HG03159 (cell line): Measurements from ENCODE around the gene PSMG1.

ENCODE experiments used
- ATAC-seq: cut with Tn5 transposase; IDR thresholded peaks from one replicate; pipeline ENCODE4 v1.9.1; 2021; ENCODE audit warnings: mild to moderate bottlenecking, moderate library complexity; ENCODE audit not compliant: unreplicated experiment

The PSMG1 gene

DNA sequence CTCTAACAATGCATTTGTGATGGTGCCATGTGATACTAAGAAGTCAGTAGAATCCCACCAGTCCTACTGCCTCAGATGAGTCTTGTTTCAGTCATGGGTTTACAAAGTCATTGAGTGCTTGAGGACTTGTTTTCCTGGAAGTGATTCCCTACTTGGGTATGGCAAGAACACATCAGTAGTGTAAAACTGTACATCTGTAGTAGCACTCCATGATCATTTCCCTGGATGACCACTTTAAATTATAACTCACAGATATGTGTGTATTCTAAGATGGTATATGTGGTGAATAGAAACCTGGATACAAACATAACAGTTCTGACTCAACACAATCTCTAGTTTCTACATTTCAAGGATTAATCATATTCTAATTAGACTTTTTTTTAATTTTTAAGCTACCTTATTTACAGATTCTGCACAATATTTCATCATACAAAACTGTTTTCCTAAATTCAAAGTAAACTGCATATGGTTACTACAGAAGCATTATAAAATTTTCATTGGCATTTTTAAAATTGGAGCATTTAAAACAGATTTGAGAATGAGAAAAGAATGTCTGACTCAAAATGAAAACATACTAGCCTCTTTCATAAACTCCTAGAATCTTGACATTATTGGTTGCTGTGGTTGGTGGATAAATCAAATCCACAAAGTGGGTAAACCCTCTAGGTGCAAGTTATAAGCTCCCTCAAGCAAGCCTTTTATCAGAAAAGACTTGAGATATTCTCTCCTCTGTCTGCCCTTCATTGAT is 6.8 kb upstream of the PSMG1 start:
- no peak for ATAC-seq

DNA sequence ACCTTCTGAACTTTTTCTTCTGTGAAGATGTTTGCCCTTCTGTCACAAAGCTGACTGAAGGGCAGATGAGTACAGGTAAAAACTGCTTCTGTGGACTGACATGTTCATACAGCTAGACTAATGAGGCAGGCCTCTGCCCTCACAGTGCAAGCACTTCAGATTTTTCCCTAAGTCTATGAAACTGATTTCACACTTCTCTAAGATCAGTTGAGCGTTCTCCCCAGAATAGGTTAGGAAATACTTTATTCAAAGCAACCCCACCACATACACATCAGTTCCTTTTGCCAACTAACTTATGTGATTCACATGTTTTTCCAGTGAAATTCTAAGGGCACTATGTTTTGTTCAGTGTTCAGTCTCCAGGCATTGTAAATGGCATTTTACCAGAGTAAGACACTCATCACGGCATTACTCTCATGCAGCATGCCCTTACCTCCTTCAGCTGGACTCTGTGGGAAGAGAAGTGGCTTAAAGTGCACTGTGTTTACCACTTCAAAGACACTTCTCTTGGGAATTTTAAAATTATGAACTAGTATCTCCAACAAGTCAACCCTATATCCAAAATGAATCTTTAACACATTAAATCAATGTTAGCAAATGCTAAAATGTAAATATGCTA is 5.4 kb upstream of the PSMG1 start:
- no peak for ATAC-seq

DNA sequence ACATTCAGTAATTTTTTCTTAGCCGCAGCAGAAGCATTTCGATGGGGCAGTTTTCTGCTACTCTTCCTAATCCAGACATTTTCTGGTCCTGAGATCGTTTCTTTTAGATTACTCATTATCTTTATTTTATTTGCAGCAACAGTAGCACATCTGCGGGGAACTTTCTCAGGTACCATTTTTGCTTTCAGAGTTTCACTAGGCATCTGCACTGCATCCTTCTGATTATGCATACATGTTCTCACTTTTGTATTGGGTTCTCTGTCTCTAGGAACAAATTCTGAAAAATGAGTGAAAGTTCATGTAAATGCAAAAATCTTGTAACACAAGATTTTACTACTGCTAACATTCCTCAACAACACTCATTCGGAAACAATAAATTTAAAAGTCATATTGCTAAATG is 3.9 kb upstream of the PSMG1 start:
- ATAC-seq = no peak

DNA sequence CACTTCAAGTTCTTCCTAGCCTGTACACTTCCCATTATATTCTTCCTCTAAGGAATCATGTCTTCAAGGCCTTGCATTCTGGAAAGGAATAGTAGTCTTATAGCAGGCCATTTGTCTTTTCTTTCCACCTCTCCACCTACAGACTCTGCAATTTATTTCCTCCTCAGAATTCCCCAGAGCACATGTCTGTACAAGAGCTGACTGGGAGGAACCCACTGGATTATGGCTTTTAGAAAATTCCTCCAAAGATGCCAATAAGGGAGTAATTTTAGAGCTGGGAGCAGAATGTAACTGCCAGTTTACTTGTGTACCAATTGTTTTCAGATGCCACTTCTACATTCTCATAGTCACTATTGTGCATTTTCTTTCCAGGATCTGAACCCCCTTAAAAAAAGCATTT is 3.4 kb upstream of the PSMG1 start:
- no peak for ATAC-seq

DNA sequence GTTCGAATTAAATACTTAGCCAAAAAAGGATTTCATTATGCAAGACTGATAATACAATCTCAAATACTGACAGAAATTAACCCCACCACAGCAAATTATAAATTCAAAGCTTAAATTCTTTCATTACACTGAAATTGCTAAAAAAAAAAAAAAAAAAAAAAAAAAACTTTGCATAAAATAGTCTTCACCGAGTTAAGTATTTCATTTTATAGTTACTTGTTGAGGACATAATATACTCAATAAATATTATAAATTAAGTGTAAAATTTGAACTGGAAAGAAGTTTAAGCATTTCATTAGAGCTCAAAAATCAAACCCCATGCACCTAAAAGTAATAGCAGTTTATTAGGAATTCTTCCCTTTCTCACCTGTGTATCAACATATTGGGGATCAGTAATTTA is 1.9 kb upstream of the PSMG1 start:
- no peak for ATAC-seq

DNA sequence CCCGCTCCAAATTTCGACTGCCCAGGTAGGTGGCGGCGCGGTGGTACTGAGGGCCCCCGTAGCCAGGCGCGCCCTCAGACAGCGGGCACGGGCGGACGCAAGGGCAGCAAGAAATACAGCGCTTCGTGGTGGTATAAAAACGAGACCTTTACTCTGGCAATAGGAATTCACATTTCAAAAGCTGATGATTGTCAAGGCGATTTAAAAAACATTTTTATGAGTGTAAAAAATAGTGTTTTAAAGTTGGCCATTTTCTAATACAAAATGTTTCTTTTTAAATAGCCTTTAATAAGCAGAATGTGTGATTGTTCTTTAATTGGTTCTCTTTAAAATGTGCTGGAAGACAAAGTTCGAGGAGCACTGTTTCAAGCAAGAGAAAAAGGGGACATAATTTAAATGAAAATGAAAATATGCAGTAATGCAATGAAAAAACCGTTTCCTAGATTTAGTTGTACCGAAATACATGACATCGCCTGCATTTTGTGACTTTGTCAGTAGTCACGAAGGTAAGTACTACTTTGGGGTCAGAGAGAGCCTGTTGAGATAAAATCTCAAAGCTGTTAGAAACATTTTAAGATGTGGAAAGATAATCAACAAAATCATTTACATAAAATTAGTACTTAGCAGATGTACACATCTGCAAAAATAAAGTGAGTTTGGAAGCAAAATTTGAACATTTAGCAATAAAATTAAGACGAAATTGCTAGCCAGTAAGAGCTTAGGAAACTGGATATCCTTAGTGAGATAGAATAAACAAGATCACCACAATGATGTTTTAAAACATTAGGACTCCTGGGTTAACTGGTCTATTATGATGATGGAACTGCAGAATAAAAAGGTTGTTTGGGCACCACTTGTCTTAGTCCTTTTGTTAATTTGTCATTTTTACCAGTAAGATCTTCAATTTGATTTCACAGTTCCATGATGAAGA is 1.1 kb upstream of the PSMG1 start:
- ATAC-seq = no peak

DNA sequence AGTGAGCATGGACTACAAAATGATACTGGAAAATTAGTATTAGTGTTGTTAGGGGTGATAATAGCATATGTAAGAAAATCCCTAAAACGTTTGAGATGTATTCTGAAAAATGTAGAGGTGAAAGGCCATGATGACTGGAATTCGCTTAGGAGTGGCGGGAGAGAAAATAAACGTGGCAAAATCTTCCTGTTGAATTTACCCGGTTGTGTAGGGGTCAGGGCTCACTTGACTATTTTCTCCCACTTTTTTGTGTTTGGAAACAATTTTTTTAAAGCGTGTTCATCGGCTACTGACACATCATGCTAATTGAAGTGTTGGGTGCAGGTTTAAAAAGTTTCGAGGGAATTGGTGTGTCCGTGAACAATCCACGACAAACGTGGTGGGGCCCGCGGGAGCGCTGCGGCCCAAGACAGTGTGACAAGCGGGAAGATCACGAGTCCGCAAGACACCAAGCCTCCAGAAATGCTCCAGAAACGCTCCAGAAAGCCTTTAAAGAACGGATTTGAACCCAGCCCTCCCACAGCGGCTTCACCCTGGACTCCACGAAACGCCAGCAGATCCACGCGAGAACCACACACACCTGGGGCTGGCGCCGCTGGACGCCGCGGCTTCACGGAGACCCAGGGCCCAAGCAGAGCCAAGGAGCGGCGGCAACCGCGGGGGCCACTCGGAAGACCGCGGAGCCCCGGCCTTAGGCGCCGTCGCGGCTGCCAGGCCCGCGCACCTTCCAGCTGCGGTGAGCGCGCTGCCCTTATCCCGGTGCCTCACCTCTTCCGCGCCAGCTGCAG is 573 bp downstream of the PSMG1 start:
- ATAC-seq = peak; percentile 35

DNA sequence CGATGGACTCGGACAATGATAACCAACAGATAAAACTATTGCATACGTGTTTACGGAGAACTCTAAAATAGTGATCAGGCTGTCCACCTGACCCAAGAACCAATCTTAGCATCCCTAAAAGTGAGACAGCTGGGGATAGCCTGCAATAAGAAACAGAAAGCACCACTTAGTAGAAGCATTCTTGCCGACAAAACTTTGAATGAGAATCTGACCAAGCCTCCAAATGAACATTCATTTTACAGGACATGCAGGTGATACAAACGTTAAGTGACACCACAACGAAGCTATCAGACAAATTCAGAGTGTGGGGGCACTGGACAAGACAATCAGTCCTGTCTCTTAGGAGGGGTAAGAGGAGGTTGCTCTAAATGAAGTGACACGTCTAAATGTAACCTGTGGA is 1.2 kb downstream of the PSMG1 start:
- ATAC-seq = no peak

DNA sequence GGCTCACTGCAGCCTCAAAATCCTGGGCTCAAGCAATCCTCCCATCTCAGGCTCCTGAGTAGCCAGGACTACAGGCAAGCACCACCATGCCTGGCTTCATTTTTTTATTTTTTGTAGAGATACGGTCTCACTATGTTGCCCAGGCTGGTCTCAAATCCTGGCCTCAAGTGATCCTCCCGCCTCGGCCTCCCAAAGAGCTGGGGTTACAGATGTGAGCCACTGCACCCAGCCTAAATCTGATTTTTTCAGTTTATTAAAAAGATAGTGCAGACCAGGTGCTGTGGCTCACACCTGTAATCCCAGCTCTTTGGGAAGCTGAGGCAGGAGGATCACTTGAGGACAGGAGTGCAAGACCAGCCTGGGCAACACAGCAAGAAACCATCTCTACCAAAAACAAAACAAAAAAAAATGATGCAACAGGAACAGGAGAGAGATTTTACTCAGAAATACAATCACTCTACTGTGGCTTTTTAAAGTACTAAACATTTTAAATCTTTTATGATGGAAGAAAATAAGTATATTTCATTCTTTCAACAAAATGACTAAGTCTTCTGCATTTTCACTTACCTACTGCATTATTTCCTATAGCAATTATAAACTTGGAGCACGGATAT is 1.9 kb downstream of the PSMG1 start:
- no peak for ATAC-seq

DNA sequence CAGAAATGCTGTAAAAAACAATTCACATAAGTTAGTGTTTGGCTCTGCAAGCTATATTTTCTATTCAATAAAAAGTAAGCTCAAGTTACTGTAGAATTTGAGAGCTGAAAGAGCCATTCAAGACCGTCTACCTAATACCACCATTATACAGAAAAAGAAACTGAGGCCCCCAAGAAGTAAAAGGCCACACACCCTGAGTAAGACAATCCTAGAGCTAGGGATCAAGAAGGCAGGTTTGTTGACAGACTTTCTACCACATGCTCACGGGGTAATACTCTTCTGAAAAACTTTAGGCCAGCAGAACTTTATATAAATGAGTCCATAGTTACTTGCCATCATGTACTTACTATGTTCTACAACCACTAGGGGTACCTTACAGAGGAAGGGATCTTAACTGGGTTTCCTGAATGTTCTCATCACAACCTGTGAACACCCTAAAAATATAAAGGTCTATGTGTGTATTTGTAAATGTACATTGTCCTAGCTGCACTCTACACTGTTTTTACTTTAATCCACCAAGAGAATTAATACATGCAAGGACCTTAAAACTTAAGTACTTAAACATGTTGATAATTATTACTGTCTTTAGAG is 2.7 kb downstream of the PSMG1 start:
- ATAC-seq = no peak

DNA sequence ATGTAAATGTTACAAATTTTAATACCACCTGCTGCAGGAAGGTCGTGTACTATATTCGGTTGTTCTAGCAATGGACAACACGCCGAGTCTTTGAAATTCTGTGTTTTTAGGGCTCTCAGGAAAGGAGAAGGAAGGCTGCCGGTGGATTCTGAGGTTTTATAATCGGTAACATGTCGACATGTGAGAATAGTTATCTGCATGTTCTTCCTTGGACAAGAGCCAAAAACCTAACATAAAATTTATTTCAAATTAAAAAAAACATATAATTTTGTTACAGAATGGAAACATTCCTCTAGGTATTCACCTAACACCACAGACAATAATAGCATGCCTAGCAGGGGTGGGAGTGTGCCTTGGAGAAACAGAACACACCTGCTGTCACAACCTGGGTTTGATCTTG is 4.8 kb downstream of the PSMG1 start:
- no peak for ATAC-seq

DNA sequence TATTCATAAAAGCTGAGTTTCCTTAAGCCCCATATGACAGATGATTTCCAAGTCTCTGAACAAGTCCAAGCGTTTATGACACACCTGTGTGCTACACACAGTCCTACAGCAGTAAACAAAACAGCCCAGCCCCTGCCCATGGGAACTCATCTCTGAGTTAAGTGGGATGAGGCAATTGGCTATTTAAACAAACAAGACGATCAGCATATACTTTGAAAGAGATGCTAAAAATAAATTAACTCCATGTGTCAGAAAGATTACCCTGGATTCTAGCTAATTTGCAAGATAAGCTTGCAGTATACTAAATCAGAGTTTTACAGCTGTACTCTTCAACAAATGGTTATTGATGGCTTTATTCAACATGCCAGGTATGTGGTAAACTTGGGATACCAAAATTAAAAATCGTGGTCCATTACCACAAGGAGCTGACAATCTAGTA is 7.0 kb downstream of the PSMG1 start:
- ATAC-seq = no peak

DNA sequence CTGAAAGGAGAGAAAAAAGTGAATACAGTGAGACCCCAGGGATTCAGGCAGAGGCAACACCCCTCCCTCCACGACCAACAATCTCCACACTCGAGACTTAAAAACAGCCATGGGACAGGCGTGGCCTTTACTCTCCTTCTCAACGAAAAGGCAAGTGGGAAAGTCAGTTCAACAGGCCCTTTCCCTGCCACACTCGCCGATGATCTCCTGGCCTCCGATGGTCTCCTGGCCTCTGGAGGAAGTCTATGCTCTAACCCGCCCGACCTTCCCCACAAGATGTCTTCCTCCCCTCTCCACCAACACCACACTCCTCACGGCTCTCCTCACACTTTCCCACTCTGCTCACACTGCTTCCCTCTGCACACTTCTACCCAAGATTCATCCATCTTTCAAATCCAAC is 7.6 kb downstream of the PSMG1 start:
- ATAC-seq = no peak

DNA sequence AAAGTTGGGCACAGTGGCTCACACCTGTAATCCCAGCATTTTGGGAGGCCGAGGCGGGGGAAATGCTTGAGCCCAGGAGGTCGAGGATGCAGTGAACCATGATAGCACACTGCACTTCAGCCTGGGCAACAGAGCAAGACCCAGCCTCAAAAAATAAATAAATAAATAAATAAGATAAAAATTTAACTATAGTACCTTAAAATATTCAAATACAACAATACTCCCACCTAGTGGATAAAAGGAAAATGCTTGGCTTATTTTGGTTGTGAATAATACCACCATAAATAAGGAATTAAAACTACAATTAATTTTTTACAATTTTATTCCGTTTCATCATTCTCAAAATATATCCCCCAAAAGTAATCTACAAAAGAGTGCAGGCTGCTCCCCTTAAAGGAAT is 8.1 kb downstream of the PSMG1 start:
- no peak for ATAC-seq

DNA sequence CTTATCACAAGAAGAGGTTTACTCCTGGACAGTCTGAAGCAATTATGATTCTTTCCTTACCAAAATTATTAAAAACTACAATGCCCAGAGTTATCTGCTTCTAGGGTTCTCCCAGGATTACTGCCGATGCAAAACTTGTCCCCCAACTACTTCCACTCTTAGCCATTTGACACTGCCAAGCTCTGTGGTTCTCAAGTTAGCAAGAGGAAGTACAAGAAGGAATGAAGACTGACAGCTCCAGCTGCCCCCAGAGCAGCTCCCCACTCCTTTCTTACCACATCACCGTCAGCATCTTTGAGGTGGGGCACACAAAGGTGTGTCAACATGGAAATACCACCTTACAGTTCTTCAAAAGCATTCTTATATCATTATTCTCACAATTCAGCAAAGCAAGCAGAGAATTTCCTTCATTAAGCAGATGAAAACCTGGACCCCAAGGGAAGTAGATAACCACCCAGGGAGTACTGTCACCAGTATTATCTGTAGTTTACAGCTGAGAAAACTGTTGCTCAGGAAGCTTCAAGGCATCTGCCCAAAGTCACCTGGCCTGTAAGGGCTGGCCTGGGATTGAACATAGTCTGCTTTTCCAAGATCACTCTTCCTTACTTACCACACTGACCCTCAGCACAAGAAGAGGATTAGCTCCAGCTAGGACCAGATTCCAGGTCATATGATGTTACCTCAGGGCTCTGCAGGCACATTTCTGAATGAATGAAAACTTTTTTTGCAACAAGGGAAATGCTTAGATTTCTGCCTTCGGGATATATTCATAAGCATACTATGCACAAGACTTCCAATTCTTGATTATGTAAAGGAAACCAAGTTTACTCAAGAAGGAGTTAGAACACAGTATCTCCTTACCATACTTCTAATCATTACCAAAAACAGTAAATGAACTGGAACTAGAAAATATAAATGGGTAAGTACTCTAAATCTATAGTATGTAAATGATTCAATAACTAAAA is 9.3 kb downstream of the PSMG1 start:
- no peak for ATAC-seq

DNA sequence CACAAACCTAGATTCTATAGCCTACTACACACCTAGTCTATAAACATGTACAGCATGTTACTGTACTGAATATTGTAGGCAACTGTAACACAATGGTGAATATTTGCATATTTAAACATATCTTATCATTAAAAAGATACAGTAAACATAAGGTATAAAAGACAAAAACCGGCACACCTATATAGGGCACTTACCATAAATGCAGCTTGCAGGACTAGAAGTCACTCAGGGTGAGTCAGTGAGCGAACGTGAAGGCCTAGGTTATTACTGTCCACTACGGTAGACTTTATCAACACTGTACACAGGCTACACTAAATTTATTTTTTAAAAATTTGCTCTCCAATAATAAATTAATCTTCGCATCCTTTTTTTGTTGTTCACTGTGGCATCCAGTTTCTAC is 13.3 kb downstream of the PSMG1 start:
- ATAC-seq = no peak

DNA sequence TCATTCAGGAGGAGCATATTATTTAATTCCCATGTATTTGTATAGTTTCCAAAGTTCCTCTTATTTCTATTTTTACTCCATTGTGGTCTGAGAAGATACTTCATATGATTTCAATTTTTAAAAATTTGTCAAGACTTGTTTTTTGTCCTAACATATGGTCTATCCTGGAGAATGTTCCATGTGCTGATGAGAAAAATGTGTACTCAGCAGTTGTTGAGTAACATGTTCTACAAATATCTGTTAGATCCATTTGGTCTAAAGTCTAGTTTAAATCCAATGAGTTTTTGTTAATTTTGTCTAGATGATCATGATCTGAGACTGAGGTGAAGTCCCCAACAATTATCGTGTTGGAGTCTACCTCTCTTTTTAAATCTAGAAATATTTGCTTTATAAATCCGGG is 14.5 kb downstream of the PSMG1 start:
- ATAC-seq = no peak

DNA sequence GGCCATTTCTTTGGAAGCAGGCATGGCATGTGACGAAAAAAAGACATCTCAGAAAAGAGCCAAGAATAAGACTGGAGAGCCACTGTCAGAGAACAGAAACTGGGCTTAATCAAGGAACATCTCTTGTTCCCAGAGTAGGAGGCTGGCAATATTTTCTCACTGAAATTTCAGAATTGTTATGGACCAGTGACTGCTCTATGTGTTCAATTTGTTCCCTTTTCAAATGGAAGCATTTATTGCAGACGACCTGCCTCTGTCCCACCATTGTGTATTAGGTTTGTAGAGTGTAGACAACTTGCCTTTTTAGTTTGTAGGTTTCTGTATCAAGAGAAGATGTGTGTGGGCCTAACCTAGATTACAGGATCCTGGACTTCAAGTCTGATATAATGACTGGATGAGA is 18.7 kb downstream of the PSMG1 start:
- no peak for ATAC-seq

DNA sequence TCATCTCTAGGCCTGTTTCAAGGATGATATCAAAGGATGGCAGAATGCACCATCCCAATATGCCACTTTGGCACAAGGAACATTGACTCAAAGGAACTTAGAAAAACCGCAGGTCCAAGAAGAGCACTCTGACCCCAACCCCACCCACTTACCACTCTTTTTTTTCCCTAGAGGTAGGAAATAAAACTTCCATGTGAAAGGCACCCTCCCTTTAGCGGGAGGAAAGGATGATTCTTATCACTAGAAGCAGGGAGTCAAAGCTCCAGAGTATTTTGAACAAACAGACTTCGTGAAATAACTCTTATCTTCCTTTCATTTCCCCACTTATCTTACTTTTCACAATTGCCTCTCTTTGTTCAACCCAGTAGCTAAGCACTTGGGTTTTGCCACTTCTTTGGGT is 22.2 kb downstream of the PSMG1 start:
- ATAC-seq = no peak
